ENCODE results near the gene KCNN1. TPM values are rescaled to one million over a fixed set of nuclear protein-coding genes. Genes with fewer than 3 reads are reported as not detected.
"Not testable (repeated sequence)": the region's sequence is repeated elsewhere in the genome, so short reads cannot be mapped to it uniquely, and the experiment has no call there.

Gene KCNN1
- total RNA-seq, 1 donor from 2014 or later, result 0.38 TPM

DNA sequence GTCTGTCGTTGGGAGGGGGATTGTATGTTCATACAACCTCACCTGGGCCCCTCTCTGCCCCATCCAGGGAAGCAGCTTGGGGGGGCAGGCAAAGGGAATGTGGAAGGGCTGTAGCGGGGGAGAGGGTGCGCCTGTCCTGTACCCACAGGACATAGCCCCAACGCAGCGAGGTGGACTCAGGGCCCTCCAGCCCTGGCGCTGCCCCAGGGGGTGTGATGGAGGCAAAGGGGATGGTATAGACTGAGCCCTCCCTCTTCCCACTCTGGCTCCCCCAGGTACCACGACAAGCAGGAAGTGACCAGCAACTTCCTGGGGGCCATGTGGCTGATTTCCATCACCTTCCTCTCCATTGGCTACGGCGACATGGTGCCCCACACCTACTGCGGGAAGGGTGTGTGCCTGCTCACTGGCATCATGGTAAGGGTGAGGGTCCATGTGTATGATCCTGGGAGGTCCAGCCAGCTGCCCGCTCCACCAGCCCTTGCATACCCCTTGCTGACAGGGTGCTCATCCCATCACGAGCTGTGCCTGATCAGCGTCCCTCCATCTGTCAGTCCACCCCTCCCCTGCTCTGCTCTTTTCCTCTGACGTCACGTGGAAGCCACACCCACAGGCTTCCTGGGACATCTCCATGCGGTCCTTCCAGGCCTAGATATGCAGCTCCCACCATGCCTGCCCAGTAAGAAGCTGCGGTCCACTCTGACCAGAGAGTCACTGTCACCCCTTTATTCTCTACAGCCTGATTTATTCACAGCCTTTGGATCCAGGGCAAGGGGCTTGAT is 18.3 kb downstream of the KCNN1 start:
- Histone ChIP-seq H3K36me3 (no peaks in the 10 kb centered on the region), H3K4me1 (no peaks in the 10 kb centered on the region), H3K27ac (replicated peaks) (no peak overlapping the region), H3K9me3 (replicated peaks) (no peaks in the 10 kb centered on the region), H3K4me3 (no peak overlapping the region), H3K27me3 (ENCODE audit: low read depth) (peaks cover 56% of the 10 kb centered on the region)
- no peak for DNase-seq
- TF ChIP-seq, protein P1, sequence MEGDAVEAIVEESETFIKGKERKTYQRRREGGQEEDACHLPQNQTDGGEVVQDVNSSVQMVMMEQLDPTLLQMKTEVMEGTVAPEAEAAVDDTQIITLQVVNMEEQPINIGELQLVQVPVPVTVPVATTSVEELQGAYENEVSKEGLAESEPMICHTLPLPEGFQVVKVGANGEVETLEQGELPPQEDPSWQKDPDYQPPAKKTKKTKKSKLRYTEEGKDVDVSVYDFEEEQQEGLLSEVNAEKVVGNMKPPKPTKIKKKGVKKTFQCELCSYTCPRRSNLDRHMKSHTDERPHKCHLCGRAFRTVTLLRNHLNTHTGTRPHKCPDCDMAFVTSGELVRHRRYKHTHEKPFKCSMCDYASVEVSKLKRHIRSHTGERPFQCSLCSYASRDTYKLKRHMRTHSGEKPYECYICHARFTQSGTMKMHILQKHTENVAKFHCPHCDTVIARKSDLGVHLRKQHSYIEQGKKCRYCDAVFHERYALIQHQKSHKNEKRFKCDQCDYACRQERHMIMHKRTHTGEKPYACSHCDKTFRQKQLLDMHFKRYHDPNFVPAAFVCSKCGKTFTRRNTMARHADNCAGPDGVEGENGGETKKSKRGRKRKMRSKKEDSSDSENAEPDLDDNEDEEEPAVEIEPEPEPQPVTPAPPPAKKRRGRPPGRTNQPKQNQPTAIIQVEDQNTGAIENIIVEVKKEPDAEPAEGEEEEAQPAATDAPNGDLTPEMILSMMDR (IDR thresholded peaks at IDR 0.05; ENCODE audit: borderline replicate concordance), result no peak
- intact Hi-C loops (cut with micrococcal nuclease), result no loop called here

DNA sequence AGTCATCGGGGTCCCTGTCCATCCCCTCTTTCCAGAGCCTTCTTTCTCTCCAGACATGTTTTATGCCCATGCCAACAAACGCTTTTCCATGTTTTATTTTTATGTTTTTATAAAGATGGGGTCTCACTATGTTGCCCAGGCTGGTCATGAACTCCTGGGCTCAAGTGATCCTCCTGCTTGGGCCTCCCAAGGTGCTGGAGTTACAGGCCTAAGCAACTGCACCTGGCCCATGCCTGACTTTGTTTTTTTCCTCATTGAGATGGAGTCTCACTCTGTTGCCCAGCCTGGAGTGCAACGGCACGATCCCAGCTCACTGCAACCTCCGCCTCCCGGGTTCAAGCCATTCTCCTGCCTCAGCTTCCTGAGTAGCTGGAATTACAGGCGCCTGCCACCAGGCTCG is 19.7 kb downstream of the KCNN1 start:
- H3K36me3 ChIP-seq; intact Hi-C loops (cut with micrococcal nuclease); H3K4me3 ChIP-seq; H3K4me1 ChIP-seq; H3K27ac ChIP-seq (replicated peaks); H3K9me3 ChIP-seq (replicated peaks); DNase-seq: not testable (repeated sequence)
- peaks cover 43% of the 10 kb centered on the region for H3K27me3 ChIP-seq (ENCODE audit: low read depth)

DNA sequence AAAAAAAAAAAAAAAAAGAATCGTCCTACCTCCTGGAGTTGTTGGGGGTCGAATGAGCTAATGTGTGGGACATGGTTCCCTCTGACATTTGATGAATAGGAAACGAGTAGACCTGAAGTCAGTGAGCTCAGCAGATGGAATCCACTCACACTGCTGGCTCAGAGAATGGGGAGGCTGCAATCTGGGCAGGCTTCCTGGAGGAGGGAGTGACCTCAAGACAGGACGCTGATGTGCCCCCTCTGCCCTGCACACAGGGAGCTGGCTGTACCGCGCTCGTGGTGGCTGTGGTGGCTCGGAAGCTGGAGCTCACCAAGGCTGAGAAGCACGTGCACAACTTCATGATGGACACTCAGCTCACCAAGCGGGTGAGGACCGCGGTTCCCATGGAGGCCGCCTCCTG is 21.3 kb downstream of the KCNN1 start:
- Histone ChIP-seq H3K27me3 (ENCODE audit: low read depth) (peaks cover 39% of the 10 kb centered on the region), H3K27ac (replicated peaks) (no peak overlapping the region), H3K36me3 (no peaks in the 10 kb centered on the region), H3K9me3 (replicated peaks) (no peaks in the 10 kb centered on the region), H3K4me3 (no peak overlapping the region), H3K4me1 (no peaks in the 10 kb centered on the region)
- TF ChIP-seq, protein P1 (IDR thresholded peaks at IDR 0.05; ENCODE audit: borderline replicate concordance), result no peak
- intact Hi-C loops (cut with micrococcal nuclease), result no loop called here
- DNase-seq, result no peak

DNA sequence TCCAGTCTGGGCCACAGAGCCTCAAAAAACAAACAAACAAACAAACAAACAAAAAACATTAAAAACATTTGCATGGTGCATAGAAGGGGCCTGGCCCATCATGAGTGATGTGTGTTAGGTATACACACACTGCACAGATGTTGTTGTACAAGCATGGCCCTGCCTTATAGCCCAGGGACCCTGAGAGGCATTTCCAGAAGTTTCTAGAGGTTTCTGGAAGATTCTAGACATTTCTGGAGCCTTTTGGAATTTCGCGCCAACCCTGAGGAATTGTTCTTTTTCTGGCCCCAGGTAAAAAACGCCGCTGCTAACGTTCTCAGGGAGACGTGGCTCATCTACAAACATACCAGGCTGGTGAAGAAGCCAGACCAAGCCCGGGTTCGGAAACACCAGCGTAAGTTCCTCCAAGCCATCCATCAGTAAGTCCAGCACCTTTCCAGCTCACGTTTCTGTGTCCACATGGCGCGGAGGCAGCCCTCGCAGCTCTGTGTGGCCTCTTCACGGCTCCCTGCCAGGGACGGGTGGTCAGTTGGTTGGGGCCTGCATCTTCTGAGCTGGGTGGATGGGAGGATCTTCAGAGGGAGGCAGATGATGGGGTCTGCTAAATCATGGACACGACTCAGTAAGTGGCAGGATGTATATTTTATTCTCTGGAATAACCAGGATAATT is 22.7 kb downstream of the KCNN1 start:
- Histone ChIP-seq H3K4me1 (no peaks in the 10 kb centered on the region), H3K4me3 (no peak overlapping the region), H3K27ac (replicated peaks) (no peak overlapping the region), H3K36me3 (no peaks in the 10 kb centered on the region), H3K27me3 (ENCODE audit: low read depth) (peaks cover 36% of the 10 kb centered on the region), H3K9me3 (replicated peaks) (no peaks in the 10 kb centered on the region)
- TF ChIP-seq, protein P1 (IDR thresholded peaks at IDR 0.05; ENCODE audit: borderline replicate concordance), result no peak
- DNase-seq, result no peak
- intact Hi-C loops (cut with micrococcal nuclease), result no loop called here

DNA sequence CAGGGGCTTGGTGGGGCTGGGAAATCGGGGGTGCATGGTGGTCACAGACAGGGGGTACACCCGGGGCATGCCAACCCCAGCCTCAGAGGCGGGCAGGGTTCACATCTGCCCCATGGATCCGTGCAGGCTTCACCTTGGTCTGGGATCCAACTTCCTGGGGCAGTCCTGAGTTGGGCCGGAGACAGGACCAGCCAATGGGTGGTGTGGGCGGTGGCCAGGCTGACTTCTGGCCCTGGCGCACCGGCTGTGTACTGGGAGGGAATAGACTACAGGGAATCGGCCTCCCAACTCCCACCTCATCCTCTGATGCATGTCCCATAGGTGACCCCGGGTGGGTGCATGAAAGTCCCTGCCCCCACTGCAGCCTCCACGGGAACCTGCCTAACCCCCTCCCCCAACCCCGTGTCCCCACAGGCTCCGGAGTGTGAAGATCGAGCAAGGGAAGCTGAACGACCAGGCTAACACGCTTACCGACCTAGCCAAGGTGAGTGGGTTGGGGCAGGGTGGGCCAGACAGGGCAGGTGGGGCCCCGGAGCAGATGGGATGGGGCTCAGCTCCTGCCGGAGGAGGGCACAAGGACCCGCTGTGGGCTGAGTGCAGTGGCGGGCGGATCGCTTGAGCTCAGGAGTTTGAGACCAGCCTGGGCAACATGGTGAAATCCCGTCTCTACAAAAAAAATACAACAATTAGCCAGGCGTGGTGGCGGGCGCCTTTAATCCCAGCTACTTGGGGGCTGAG is 26.3 kb downstream of the KCNN1 start:
- H3K27me3 ChIP-seq (ENCODE audit: low read depth), result peaks cover 38% of the 10 kb centered on the region
- no peaks in the 10 kb centered on the region for H3K9me3 ChIP-seq (replicated peaks)
- intact Hi-C loops (cut with micrococcal nuclease), result no loop called here
- H3K36me3 ChIP-seq, result no peaks in the 10 kb centered on the region
- H3K4me1 ChIP-seq, result no peaks in the 10 kb centered on the region
- TF ChIP-seq, protein P1 (IDR thresholded peaks at IDR 0.05; ENCODE audit: borderline replicate concordance), result no peak
- no peak for DNase-seq
- H3K27ac ChIP-seq (replicated peaks), result no peak overlapping the region
- no peak overlapping the region for H3K4me3 ChIP-seq

Measured in left ventricle myocardium inferior (tissue), 1 donor.